ENCODE results near the gene OLIG1.

The OLIG1 gene

GRCh38 chr21:33031152-33031911 is 38.6 kb upstream of the OLIG1 start:
- no peak for DNase-seq

- no peak for DNase-seq
Observed at GRCh38 chr21:33032434-33033047, 37.4 kb upstream of the OLIG1 start.

- no peak for DNase-seq
Observed at GRCh38 chr21:33033094-33033951, 36.6 kb upstream of the OLIG1 start.

- no peak for DNase-seq
Observed at GRCh38 chr21:33033961-33034413, 36.0 kb upstream of the OLIG1 start.

GRCh38 chr21:33035147-33035546 is 34.8 kb upstream of the OLIG1 start:
- DNase-seq = no peak

GRCh38 chr21:33036430-33037162 is 33.3 kb upstream of the OLIG1 start:
- DNase-seq = no peak

- no peak for DNase-seq
Observed at GRCh38 chr21:33037501-33037900, 32.4 kb upstream of the OLIG1 start.

- DNase-seq = no peak
Observed at GRCh38 chr21:33039536-33039935, 30.4 kb upstream of the OLIG1 start.

- DNase-seq = no peak
Observed at GRCh38 chr21:33040215-33040614, 29.7 kb upstream of the OLIG1 start.

- DNase-seq = no peak
Observed at GRCh38 chr21:33041981-33042380, 28.0 kb upstream of the OLIG1 start.

- no peak for DNase-seq
Observed at GRCh38 chr21:33042812-33043211, 27.1 kb upstream of the OLIG1 start.

GRCh38 chr21:33046455-33046854 is 23.5 kb upstream of the OLIG1 start:
- DNase-seq = no peak

- no peak for DNase-seq
Observed at GRCh38 chr21:33047231-33047630, 22.7 kb upstream of the OLIG1 start.

GRCh38 chr21:33051925-33052324 is 18.0 kb upstream of the OLIG1 start:
- no peak for DNase-seq

GRCh38 chr21:33053951-33054350 is 16.0 kb upstream of the OLIG1 start:
- DNase-seq = no peak

- DNase-seq = no peak
Observed at GRCh38 chr21:33055991-33056390, 13.9 kb upstream of the OLIG1 start.

- DNase-seq = no peak
Observed at GRCh38 chr21:33057385-33057940, 12.5 kb upstream of the OLIG1 start.

GRCh38 chr21:33058527-33058926 is 11.4 kb upstream of the OLIG1 start:
- peak; percentile 42 for DNase-seq

- DNase-seq = no peak
Observed at GRCh38 chr21:33058957-33059356, 11.0 kb upstream of the OLIG1 start.

- DNase-seq = peak; percentile 49
Observed at GRCh38 chr21:33059380-33059841, 10.5 kb upstream of the OLIG1 start.

- no peak for DNase-seq
Observed at GRCh38 chr21:33061233-33061632, 8.7 kb upstream of the OLIG1 start.

GRCh38 chr21:33063375-33063883 is 6.5 kb upstream of the OLIG1 start:
- DNase-seq = peak; percentile 60
